ENCODE results near the gene LZTR1.

LZTR1 gene

GRCh38 chr22:21016644-21017420 is 34.7 kb downstream of the LZTR1 start:
- peak overlapping the region; percentile 22 for H3K9ac ChIP-seq (ENCODE audit: low read depth, low read length, poor library complexity)
- peak overlapping the region; percentile 29 for H3K23ac ChIP-seq (ENCODE audit: low read depth, low read length, poor library complexity)
- H2AK5ac ChIP-seq (ENCODE audit: low read depth, low read length) = peak overlapping the region; percentile 89
- H3K9me3 ChIP-seq (replicated peaks in 1 of 2; ENCODE audit: control insufficient read depth in 2 of 2, insufficient read depth in 1 of 2, low read depth in 1 of 2, low read length in 2 of 2) = peaks cover 0 to 5% of the 10 kb centered on the region in 2 donors
- no peak overlapping the region for H3K27ac ChIP-seq (replicated peaks; ENCODE audit: low read length)
- H3K18ac ChIP-seq (ENCODE audit: low read length) = no peak overlapping the region
- H4K8ac ChIP-seq (ENCODE audit: low read depth, low read length) = no peak overlapping the region
- no peak overlapping the region for H2BK15ac ChIP-seq (ENCODE audit: low read length)
- no peak overlapping the region for H2AFZ ChIP-seq (ENCODE audit: low read length)
- peaks cover 0 to 2% (median 0%) of the 10 kb centered on the region in 3 experiments for H3K27me3 ChIP-seq (ENCODE audit: control insufficient read depth in 3 of 3, insufficient read depth in 3 of 3, low read depth in 1 of 3, low read length in 3 of 3)
- peak overlapping the region; percentile 1 for H3K4ac ChIP-seq (ENCODE audit: low read length)
- peak overlapping the region; percentile 39 for H3K14ac ChIP-seq (ENCODE audit: low read length)
- peak overlapping the region; percentile 97 for H2BK12ac ChIP-seq (ENCODE audit: low read length)
- no peaks in the 10 kb centered on the region for H3K36me3 ChIP-seq (replicated peaks in 1 of 2; ENCODE audit: control insufficient read depth in 2 of 2, insufficient read depth in 2 of 2, low read length in 2 of 2)
- no peak overlapping the region for H2BK5ac ChIP-seq (ENCODE audit: low read length)
- H3K79me1 ChIP-seq (ENCODE audit: low read depth, low read length) = peaks cover 7% of the 10 kb centered on the region
- no peak for DNase-seq (ENCODE audit: low spot score)
- no peak overlapping the region for H3K4me2 ChIP-seq (ENCODE audit: insufficient read depth, low read length, poor library complexity, severe bottlenecking)
- no peak overlapping the region for H4K91ac ChIP-seq (ENCODE audit: low read depth, low read length, poor library complexity)
- no CpG with 5 or more reads among the region's 13 CpGs for WGBS, 2 donors (ENCODE audit: extremely low coverage in 2 of 2, insufficient read length in 2 of 2, insufficient replicate concordance in 1 of 2)
- no peak overlapping the region for H2BK120ac ChIP-seq (ENCODE audit: low read depth, low read length)
- peaks cover 16 to 24% of the 10 kb centered on the region in 2 donors for H3K4me1 ChIP-seq (ENCODE audit: control insufficient read depth in 2 of 2, insufficient read depth in 1 of 2, low read depth in 1 of 2, low read length in 2 of 2)
- peak overlapping the region in 1 of 2 donors; percentile 27 for H3K4me3 ChIP-seq (ENCODE audit: low read length in 2 of 2)

- no peak for DNase-seq (ENCODE audit: low spot score)
- H3K23ac ChIP-seq (ENCODE audit: low read depth, low read length, poor library complexity) = no peak overlapping the region
- H2BK120ac ChIP-seq (ENCODE audit: low read depth, low read length) = no peak overlapping the region
- H3K36me3 ChIP-seq (replicated peaks in 1 of 2; ENCODE audit: control insufficient read depth in 2 of 2, insufficient read depth in 2 of 2, low read length in 2 of 2) = no peaks in the 10 kb centered on the region
- no peak overlapping the region for H2BK15ac ChIP-seq (ENCODE audit: low read length)
- WGBS, 2 donors (ENCODE audit: extremely low coverage in 2 of 2, insufficient read length in 2 of 2, insufficient replicate concordance in 1 of 2) = no CpG with 5 or more reads among the region's 4 CpGs
- H2AFZ ChIP-seq (ENCODE audit: low read length) = no peak overlapping the region
- H3K27me3 ChIP-seq (ENCODE audit: control insufficient read depth in 3 of 3, insufficient read depth in 3 of 3, low read depth in 1 of 3, low read length in 3 of 3) = peaks cover 0 to 3% (median 2%) of the 10 kb centered on the region in 3 experiments
- no peak overlapping the region for H2BK12ac ChIP-seq (ENCODE audit: low read length)
- H2BK5ac ChIP-seq (ENCODE audit: low read length) = no peak overlapping the region
- H3K27ac ChIP-seq (replicated peaks; ENCODE audit: low read length) = no peak overlapping the region
- H3K18ac ChIP-seq (ENCODE audit: low read length) = no peak overlapping the region
- no peak overlapping the region for H4K91ac ChIP-seq (ENCODE audit: low read depth, low read length, poor library complexity)
- H4K8ac ChIP-seq (ENCODE audit: low read depth, low read length) = no peak overlapping the region
- H3K4ac ChIP-seq (ENCODE audit: low read length) = no peak overlapping the region
- H3K9ac ChIP-seq (ENCODE audit: low read depth, low read length, poor library complexity) = no peak overlapping the region
- peaks cover 0 to 5% of the 10 kb centered on the region in 2 donors for H3K9me3 ChIP-seq (replicated peaks in 1 of 2; ENCODE audit: control insufficient read depth in 2 of 2, insufficient read depth in 1 of 2, low read depth in 1 of 2, low read length in 2 of 2)
- no peak overlapping the region for H3K4me3 ChIP-seq (ENCODE audit: low read length in 2 of 2)
- H3K4me1 ChIP-seq (ENCODE audit: control insufficient read depth in 2 of 2, insufficient read depth in 1 of 2, low read depth in 1 of 2, low read length in 2 of 2) = peaks cover 12 to 23% of the 10 kb centered on the region in 2 donors
- H3K79me1 ChIP-seq (ENCODE audit: low read depth, low read length) = peaks cover 3% of the 10 kb centered on the region
- no peak overlapping the region for H2AK5ac ChIP-seq (ENCODE audit: low read depth, low read length)
- no peak overlapping the region for H3K4me2 ChIP-seq (ENCODE audit: insufficient read depth, low read length, poor library complexity, severe bottlenecking)
- H3K14ac ChIP-seq (ENCODE audit: low read length) = no peak overlapping the region
Measured at GRCh38 chr22:21018314-21018713, 36.2 kb downstream of the LZTR1 start.

DNA sequence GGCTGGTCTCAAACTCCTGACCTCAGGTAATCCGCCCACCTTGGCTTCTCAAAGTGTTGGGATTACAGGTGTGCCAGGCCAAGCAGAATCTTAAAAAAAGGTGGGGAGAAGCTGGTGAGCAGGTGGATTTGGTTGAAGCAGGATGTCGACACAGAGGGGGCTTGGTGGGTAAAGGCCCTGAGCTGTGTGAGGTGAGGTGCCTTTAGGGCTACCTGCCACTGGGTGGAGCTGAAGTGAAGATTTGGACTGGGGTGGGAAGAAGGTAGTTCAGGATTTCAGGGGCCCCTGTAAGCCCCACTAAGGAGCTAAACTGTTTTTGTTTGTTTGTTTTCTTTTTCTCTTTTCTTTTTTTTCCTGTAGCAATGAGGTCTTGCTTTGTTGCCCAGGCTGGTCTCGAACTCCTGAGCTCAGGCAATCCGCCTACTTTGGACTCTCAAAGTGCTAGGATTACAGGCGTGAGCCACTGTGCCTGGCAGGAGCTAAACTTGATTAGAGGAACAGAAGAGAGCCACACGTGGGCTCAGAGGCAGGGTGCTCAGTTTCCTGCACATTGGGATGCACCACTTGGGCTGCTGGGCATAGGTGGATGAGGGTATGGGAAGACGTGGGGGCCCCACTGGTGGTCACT is 38.8 kb downstream of the LZTR1 start:
- no peak overlapping the region for H3K27ac ChIP-seq (replicated peaks; ENCODE audit: low read length)
- no CpG with 5 or more reads among the region's 7 CpGs for WGBS, 2 donors (ENCODE audit: extremely low coverage in 2 of 2, insufficient read length in 2 of 2, insufficient replicate concordance in 1 of 2)

GRCh38 chr22:21022507-21022906 is 40.4 kb downstream of the LZTR1 start:
- DNase-seq (ENCODE audit: low spot score) = no peak
- Histone ChIP-seq H2AK5ac (ENCODE audit: low read depth, low read length) (peak overlapping the region; percentile 56), H3K18ac (ENCODE audit: low read length) (peak overlapping the region; percentile 57), H3K36me3 (replicated peaks in 1 of 2; ENCODE audit: control insufficient read depth in 2 of 2, insufficient read depth in 2 of 2, low read length in 2 of 2) (no peaks in the 10 kb centered on the region), H3K4me2 (ENCODE audit: insufficient read depth, low read length, poor library complexity, severe bottlenecking) (no peak overlapping the region), H2AFZ (ENCODE audit: low read length) (no peak overlapping the region), H3K27ac (replicated peaks; ENCODE audit: low read length) (no peak overlapping the region), H3K4me1 (ENCODE audit: control insufficient read depth in 2 of 2, insufficient read depth in 1 of 2, low read depth in 1 of 2, low read length in 2 of 2) (peaks cover 0 to 2% of the 10 kb centered on the region in 2 donors), H2BK12ac (ENCODE audit: low read length) (peak overlapping the region; percentile 73), H2BK15ac (ENCODE audit: low read length) (peak overlapping the region; percentile 67), H3K9ac (ENCODE audit: low read depth, low read length, poor library complexity) (no peak overlapping the region), H3K27me3 (ENCODE audit: control insufficient read depth in 3 of 3, insufficient read depth in 3 of 3, low read depth in 1 of 3, low read length in 3 of 3) (peaks cover 0 to 3% (median 0%) of the 10 kb centered on the region in 3 experiments), H3K79me1 (ENCODE audit: low read depth, low read length) (peaks cover 3% of the 10 kb centered on the region), H3K14ac (ENCODE audit: low read length) (no peak overlapping the region), H3K23ac (ENCODE audit: low read depth, low read length, poor library complexity) (peak overlapping the region; percentile 73), H2BK5ac (ENCODE audit: low read length) (peak overlapping the region; percentile 75), H4K8ac (ENCODE audit: low read depth, low read length) (no peak overlapping the region), H4K91ac (ENCODE audit: low read depth, low read length, poor library complexity) (no peak overlapping the region), H3K4me3 (ENCODE audit: low read length in 2 of 2) (no peak overlapping the region), H3K4ac (ENCODE audit: low read length) (no peak overlapping the region), H3K9me3 (replicated peaks in 1 of 2; ENCODE audit: control insufficient read depth in 2 of 2, insufficient read depth in 1 of 2, low read depth in 1 of 2, low read length in 2 of 2) (peaks cover 0 to 5% of the 10 kb centered on the region in 2 donors), H2BK120ac (ENCODE audit: low read depth, low read length) (peak overlapping the region; percentile 47)
- no CpG with 5 or more reads among the region's 10 CpGs for WGBS, 2 donors (ENCODE audit: extremely low coverage in 2 of 2, insufficient read length in 2 of 2, insufficient replicate concordance in 1 of 2)

More for the DNA sequence above, 38.8 kb downstream of the LZTR1 start:
- H3K14ac ChIP-seq (ENCODE audit: low read length) = no peak overlapping the region
- H3K4me1 ChIP-seq (ENCODE audit: control insufficient read depth in 2 of 2, insufficient read depth in 1 of 2, low read depth in 1 of 2, low read length in 2 of 2) = peaks cover 0 to 6% of the 10 kb centered on the region in 2 donors
- no peak overlapping the region for H2BK5ac ChIP-seq (ENCODE audit: low read length)
- peak overlapping the region; percentile 85 for H3K18ac ChIP-seq (ENCODE audit: low read length)
- peak overlapping the region; percentile 81 for H2AK5ac ChIP-seq (ENCODE audit: low read depth, low read length)
- H3K4me3 ChIP-seq (ENCODE audit: low read length in 2 of 2) = no peak overlapping the region
- peak overlapping the region; percentile 94 for H4K91ac ChIP-seq (ENCODE audit: low read depth, low read length, poor library complexity)
- H2BK120ac ChIP-seq (ENCODE audit: low read depth, low read length) = no peak overlapping the region
- H3K4ac ChIP-seq (ENCODE audit: low read length) = no peak overlapping the region
- no peak overlapping the region for H4K8ac ChIP-seq (ENCODE audit: low read depth, low read length)
- peaks cover 0 to 5% of the 10 kb centered on the region in 2 donors for H3K9me3 ChIP-seq (replicated peaks in 1 of 2; ENCODE audit: control insufficient read depth in 2 of 2, insufficient read depth in 1 of 2, low read depth in 1 of 2, low read length in 2 of 2)
- no peak overlapping the region for H3K9ac ChIP-seq (ENCODE audit: low read depth, low read length, poor library complexity)
- DNase-seq (ENCODE audit: low spot score) = no peak
- no peak overlapping the region for H2BK12ac ChIP-seq (ENCODE audit: low read length)
- peaks cover 3% of the 10 kb centered on the region for H3K79me1 ChIP-seq (ENCODE audit: low read depth, low read length)
- no peak overlapping the region for H2AFZ ChIP-seq (ENCODE audit: low read length)
- H3K23ac ChIP-seq (ENCODE audit: low read depth, low read length, poor library complexity) = peak overlapping the region; percentile 81
- no peaks in the 10 kb centered on the region for H3K36me3 ChIP-seq (replicated peaks in 1 of 2; ENCODE audit: control insufficient read depth in 2 of 2, insufficient read depth in 2 of 2, low read length in 2 of 2)
- peak overlapping the region; percentile 39 for H2BK15ac ChIP-seq (ENCODE audit: low read length)
- no peak overlapping the region for H3K4me2 ChIP-seq (ENCODE audit: insufficient read depth, low read length, poor library complexity, severe bottlenecking)
- H3K27me3 ChIP-seq (ENCODE audit: control insufficient read depth in 3 of 3, insufficient read depth in 3 of 3, low read depth in 1 of 3, low read length in 3 of 3) = peaks cover 0 to 3% (median 2%) of the 10 kb centered on the region in 3 experiments
